NCI-H2029 treated with DMSO at 0.1 percent for 48 hours (cell line): ENCODE results near the gene GSTCD.
A peak's percentile ranks its signal among the peaks of the same experiment; 100 is the strongest.
"Not testable (repeated sequence)": the region's sequence is repeated elsewhere in the genome, so short reads cannot be mapped to it uniquely, and the experiment has no call there.

Experiments used
- DNase-seq: peaks from one replicate; lab custom pipeline; 2025; lab: John Stamatoyannopoulos, UW

GSTCD gene

GRCh38 chr4:105715692-105716278, 7.2 kb downstream of the GSTCD start:
- DNase-seq, result peak; percentile 45

GRCh38 chr4:105719204-105719603, 10.6 kb downstream of the GSTCD start:
- DNase-seq, result no peak

DNA sequence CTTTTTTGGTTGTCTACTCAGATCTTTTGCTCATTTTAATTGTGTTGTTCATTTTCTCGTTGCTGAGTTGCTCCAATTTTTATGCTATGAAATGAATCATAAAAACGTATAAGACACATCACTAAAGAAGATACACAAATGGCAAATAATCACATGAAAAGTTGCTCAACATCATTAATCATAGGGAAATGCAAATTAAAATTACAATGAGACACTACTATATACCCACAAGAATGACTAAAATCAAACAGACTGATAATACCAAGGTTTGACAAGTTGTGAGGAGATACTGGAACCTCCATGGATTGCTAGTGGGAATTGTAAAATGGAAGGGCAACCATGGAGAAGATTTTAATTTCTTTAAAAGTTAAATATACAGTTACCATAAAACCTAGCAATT, 17.0 kb downstream of the GSTCD start:
- DNase-seq, result no peak

DNA sequence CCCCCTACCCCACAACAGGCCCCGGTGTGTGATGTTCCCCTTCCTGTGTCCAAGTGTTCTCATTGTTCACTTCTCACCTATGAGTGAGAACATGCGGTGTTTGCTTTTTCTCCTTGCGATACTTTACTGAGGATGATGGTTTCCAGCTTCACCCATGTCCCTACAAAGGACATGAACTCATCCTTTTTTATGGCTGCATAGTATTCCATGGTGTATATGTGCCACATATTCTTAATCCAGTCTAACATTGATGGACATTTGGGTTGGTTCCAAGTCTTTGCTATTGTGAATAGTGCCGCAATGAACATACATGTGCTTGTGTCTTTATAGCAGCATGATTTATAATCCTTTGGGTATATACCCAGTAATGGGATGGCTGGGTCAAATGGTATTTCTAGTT, 21.3 kb downstream of the GSTCD start:
- DNase-seq, result not testable (repeated sequence)

- not testable (repeated sequence) for DNase-seq
Measured at GRCh38 chr4:105735217-105735616, 26.6 kb downstream of the GSTCD start.

DNA sequence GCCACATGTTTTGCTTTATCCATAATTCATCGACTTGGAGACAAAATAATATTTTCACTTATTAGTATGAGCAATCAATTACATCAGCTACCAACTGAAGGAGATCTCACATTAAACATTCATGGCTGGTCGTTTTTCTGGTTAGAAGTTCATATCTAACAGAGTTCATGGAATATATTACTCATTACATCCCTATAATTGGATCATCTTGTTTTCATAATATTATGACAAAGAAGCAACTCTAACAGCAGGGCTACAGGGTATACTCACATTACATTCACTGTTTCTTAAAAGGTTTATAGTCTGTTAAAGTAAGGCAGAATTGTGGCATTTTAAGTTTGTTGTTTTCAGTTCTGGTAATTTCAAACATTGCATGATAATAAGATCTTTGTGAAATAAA, 33.0 kb downstream of the GSTCD start:
- no peak for DNase-seq

DNA sequence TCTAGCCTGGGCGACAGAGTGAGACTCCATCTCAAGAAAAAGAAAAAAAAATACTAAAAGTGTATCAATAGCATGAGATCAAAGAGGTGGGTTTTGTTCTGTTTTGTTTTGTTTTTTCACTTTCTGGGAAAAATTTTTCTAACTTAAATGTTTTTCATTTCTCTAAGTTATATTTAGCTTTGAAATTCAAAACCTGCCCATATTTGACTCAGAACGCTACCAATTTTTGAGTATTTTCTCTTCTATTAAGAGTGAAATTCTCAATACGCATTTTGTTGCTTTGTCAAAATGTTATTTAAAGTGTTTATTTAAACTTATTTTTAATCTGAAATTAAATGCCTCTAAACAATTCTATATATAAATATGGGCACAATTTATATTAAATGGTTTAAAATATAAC, 39.6 kb downstream of the GSTCD start:
- no peak for DNase-seq

- DNase-seq, result no peak
Measured at GRCh38 chr4:105751718-105752299, 43.2 kb downstream of the GSTCD start.

DNA sequence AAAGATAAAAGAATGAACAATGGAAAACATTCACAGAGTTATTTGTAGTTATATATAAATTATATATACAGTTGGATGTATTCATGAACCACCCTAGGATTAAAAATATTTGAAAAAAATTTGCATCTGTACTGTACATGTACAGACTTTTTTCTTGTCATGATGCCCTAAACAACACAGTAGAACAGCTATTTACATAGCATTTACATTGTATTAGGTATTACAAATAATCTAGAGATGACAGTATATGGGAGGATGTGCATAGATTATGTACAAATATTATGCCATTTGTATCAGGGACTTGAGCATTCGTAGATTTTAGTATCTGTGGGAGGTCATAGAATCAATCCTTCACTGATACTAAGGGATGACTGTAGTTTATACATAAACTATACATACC, 44.8 kb downstream of the GSTCD start:
- no peak for DNase-seq

- no peak for DNase-seq
Measured at GRCh38 chr4:105755375-105755774, 46.8 kb downstream of the GSTCD start.

DNA sequence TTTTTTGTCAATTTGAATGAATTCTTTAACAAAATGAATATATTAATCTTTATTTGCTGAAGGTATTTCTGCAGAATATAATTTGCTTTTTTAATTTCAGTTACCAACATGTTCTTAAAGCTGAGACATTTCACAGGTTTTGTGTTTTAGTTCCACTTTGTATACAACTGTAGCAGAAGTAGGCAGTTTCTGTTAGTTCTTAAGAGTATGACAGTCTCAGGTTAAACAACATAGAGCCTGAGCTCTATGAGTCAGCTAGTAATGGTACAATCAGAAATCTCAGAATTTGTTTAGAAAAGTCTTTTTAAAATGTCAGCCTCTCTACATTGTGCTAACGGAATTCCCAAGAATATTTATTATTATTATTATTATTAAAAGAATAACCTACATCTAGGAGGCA, 50.4 kb downstream of the GSTCD start:
- no peak for DNase-seq

DNA sequence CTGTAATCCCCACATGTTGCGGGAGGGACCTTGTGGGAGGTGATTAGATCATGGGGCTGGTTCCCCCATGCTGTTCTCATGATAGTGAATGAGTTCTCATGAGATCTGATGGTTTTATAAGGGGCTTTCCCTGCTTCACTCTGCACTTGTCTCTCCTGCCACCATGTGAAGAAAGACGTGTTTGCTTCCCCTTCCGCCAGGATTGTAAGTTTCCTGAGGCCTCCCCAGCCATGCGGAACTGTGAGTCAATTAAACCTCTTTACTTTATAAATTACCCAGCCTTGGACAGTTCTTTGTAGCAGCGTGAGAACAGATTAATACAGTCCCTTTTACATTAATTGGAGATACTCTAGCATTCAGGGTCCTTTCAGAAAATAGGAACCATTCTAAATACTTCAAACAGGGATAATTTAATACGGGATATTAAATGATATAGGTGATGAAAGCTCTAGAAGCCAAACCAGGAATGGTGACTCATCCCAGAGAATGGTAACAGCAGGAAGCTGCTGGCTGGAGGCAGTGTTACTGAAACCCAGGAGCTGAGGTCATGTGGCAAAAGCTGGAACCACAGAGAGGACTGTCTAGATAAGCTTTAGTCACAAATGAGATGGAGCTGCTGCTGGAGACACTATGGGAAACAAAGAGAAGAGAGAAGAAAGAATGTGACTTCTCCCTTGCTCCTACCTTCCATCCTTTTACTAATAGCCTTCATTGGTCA, 57.3 kb downstream of the GSTCD start:
- DNase-seq, result no peak

DNA sequence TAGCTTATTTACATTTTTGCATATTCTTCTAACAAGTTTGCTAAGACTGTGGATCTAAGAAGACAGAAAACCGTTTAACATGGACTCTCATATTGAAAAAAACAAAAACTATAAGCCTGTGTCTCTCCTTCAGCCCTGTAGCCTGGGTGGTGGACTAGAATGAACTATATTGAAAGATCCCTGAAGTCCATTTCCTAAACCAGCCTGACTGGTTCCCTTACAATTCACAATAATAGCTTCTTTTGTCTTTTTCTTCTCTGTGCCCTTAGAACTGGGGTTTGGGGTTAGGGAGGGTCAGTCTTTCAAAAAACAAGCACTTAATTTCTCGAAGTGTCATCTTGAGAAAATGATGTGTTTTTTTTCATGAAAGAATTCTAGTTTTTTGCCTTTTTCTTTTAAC, 59.0 kb downstream of the GSTCD start:
- no peak for DNase-seq

DNA sequence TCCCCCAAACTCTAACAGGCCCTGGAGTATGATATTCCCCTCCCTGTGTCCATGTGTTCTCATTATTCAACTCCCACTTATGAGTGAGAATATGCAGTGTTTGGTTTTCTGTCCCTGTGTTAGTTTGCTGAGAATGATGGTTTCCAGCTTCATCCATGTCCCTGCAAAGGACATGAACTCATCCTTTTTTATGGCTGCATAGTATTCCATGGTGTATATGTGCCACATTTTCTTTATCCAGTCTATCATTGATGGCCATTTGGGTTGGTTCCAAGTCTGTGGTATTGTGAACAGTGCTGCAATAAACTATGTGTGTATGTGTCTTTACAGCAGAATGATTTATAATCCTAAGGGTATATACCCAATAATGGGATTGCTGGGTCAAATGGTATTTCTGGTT, 61.9 kb downstream of the GSTCD start:
- not testable (repeated sequence) for DNase-seq

- not testable (repeated sequence) for DNase-seq
Measured at GRCh38 chr4:105772065-105772464, 63.5 kb downstream of the GSTCD start.

- not testable (repeated sequence) for DNase-seq
Measured at GRCh38 chr4:105775760-105776415, 67.3 kb downstream of the GSTCD start.

- DNase-seq, result no peak
Measured at GRCh38 chr4:105780176-105780575, 71.6 kb downstream of the GSTCD start.

DNA sequence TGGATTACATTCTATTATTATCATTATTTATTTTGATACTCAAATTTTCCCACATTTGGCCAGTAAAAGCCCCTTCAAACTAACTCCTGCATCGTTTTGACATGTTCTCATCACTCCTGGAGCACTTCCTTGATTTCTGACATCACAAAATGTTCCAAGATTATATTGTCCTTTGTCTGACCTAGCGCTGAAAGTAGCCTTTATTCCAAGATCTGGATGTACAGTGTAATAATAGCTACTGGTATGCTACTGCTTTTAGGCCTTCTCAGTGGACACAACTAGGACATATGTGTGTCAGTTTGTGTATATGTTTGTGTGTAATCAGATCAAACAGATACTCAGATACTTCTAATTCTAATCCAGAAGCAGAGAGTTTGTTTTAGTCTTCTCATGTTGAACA, 76.2 kb downstream of the GSTCD start:
- DNase-seq, result no peak

- DNase-seq, result no peak
Measured at GRCh38 chr4:105785792-105786191, 77.2 kb downstream of the GSTCD start.

DNA sequence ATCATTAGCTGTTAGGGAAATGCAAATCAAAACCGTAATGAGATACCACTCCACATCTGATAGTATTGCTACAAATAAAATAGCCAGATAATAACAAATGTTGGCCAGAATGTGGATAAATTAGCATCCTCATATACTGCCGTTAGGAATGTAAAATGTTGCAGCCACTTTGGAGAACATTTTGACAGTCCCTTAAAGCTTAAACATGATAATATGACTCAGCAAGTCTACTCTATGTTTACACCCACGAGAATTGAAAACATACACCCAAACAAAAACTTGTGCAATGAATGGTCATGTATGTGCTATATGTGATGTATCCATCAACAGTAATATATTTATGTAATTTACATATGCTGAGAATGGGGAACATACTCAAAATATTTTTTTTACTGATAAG, 78.2 kb downstream of the GSTCD start:
- no peak for DNase-seq

- no peak for DNase-seq
Measured at GRCh38 chr4:105797225-105797624, 88.6 kb downstream of the GSTCD start.

DNA sequence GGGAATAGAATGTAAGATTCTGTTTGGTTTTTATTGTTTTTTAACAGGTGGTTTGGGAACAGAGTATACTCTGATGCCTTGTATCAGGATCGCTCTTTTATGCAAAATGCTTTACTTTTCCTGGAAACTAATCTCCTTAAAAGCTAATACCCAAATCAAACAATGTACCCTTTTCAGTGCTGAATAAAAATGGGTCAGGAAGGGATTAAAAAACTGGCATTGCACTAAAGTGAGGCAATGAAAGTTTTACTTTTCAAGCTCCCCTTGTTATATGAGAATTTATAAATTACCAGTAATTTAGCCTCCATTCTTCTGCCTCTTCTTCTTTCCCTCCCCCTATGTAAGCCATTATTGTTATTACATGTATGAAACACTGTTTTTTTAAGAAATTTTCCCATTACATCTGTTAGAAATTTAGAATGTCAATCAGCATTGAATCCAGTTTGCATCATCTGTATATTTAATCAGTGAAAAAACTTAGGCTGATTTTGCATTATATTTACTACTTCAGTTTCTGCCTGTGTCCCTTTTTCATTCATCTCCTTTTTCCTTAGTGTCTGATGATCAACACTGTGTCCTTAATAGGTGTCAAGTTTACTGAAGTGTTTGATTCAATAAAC, 97.0 kb downstream of the GSTCD start:
- no peak for DNase-seq

GRCh38 chr4:105807496-105807895, 98.9 kb downstream of the GSTCD start:
- DNase-seq, result no peak
